H1 (cell line): Measurements from ENCODE around the gene EAPP. TPM values are rescaled to one million over a fixed set of nuclear protein-coding genes. Genes with fewer than 3 reads are reported as not detected.

Source experiments
- CTCF ChIA-PET: fragments of 300-600 bp; sonication (Branson Sonifier 250); formaldehyde crosslinking; loops from one replicate; lab custom pipeline; 2021; ENCODE audit not compliant: partially characterized antibody; lab: Charles Lee
- POLR2A ChIA-PET: fragments of 300-600 bp; sonication (Branson Sonifier 250); formaldehyde crosslinking; loops from one replicate; lab custom pipeline; 2021; ENCODE audit warnings: inconsistent platforms; ENCODE audit not compliant: partially characterized antibody; lab: Charles Lee
- DNase-seq, 2 experiments: peaks; one replicate each; pipeline versions ENCODE4 v3.0.0 to v3.0.0-alpha.2; 2010 to 2022; ENCODE audit warnings: low spot score in 2 of 2, low read depth in 1 of 2, mixed read lengths in 1 of 2
- FAIRE-seq: peaks from 2 replicates; lab custom pipeline; 2011; peaks lifted over from hg19 to GRCh38; lab: Jason Lieb, UNC
- H2AFZ ChIP-seq: 2 replicates; pipeline ENCODE4 v1.8.1; 2012; ENCODE audit warnings: low read length, inconsistent platforms
- H2AK5ac ChIP-seq: 2 replicates; pipeline ENCODE4 v1.6.1; 2013; ENCODE audit warnings: low read depth, low read length
- H2BK120ac ChIP-seq: replicated peaks from 2 replicates; pipeline ENCODE3; 2013; ENCODE audit warnings: low read depth, low read length, inconsistent platforms
- H2BK12ac ChIP-seq: 2 replicates; pipeline ENCODE4 v1.6.1; 2013; ENCODE audit warnings: low read depth, low read length
- H2BK15ac ChIP-seq: 2 replicates; pipeline ENCODE4 v1.6.1; 2013; ENCODE audit warnings: low read length
- H2BK20ac ChIP-seq: 2 replicates; pipeline ENCODE4 v1.6.1; 2013; ENCODE audit warnings: low read length
- H2BK5ac ChIP-seq: 2 replicates; pipeline ENCODE4 v1.6.1; 2013; ENCODE audit warnings: low read depth, low read length
- H3K14ac ChIP-seq: 2 replicates; pipeline ENCODE4 v1.6.1; 2013; ENCODE audit warnings: inconsistent platforms; ENCODE audit not compliant: insufficient read length
- H3K18ac ChIP-seq: 2 replicates; pipeline ENCODE4 v1.6.1; 2013; ENCODE audit warnings: low read length; ENCODE audit errors: extremely low read depth
- H3K23ac ChIP-seq: 2 replicates; pipeline ENCODE4 v1.6.1; 2013; ENCODE audit warnings: inconsistent platforms; ENCODE audit not compliant: insufficient read length
- H3K23me2 ChIP-seq: 2 replicates; pipeline ENCODE4 v1.6.1; 2013; ENCODE audit warnings: low read depth, low read length
- H3K27ac ChIP-seq: 2 replicates; pipeline ENCODE4 v1.6.1; 2011; ENCODE audit warnings: low read depth, low read length, inconsistent platforms
- H3K27me3 ChIP-seq, 4 experiments: replicated peaks in 1 of 4; 1 replicate in 1 of 4; 2 replicates in 3 of 4; pipeline versions ENCODE4 v1.6.1 to v1.8.1; 2011 to 2013; ENCODE audit warnings: low read length in 3 of 4, mild to moderate bottlenecking in 3 of 4, inconsistent platforms in 2 of 4, mixed read lengths in 2 of 4, moderate library complexity in 1 of 4; ENCODE audit not compliant: control insufficient read depth in 3 of 4, insufficient read depth in 3 of 4; ENCODE audit errors: extremely low read depth in 1 of 4
- H3K36me3 ChIP-seq, 4 experiments: 2 replicates each; pipeline versions ENCODE4 v1.6.1 to v1.8.1; 2011 to 2013; ENCODE audit warnings: mild to moderate bottlenecking in 4 of 4, low read length in 3 of 4, moderate library complexity in 2 of 4, control low read depth in 1 of 4, inconsistent platforms in 1 of 4; ENCODE audit not compliant: insufficient read depth in 4 of 4, control insufficient read depth in 2 of 4
- H3K4ac ChIP-seq: replicated peaks from 2 replicates; pipeline ENCODE3; 2013; ENCODE audit warnings: low read length, low read depth, mixed read lengths, inconsistent platforms; ENCODE audit not compliant: insufficient read length
- H3K4me1 ChIP-seq, 4 experiments: replicated peaks in 1 of 4; 1 replicate in 1 of 4; 2 replicates in 3 of 4; pipeline versions ENCODE4 v1.6.1 to v1.8.1; 2011 to 2013; ENCODE audit warnings: low read length in 3 of 4, inconsistent platforms in 2 of 4, mixed read lengths in 1 of 4; ENCODE audit not compliant: insufficient read depth in 4 of 4, control insufficient read depth in 3 of 4
- H3K4me2 ChIP-seq, 2 experiments: 2 replicates each; pipeline versions ENCODE4 v1.6.1 to v1.8.1; 2011 to 2013; ENCODE audit warnings: low read depth in 2 of 2, low read length in 2 of 2, control low read depth in 1 of 2, inconsistent platforms in 1 of 2, mild to moderate bottlenecking in 1 of 2; ENCODE audit not compliant: insufficient read depth in 1 of 2
- H3K4me3 ChIP-seq, 4 experiments: fragments of 200-600, 300-600 bp in 1 of 4; sonication (generic), shearing (Covaris generic), sonication (Bioruptor Twin) in 1 of 4; 2 replicates each; pipeline versions ENCODE4 v1.5.1 to v1.8.1; 2011 to 2016; ENCODE audit warnings: low read length in 4 of 4, low read depth in 3 of 4, control low read depth in 2 of 4, inconsistent platforms in 2 of 4, mild to moderate bottlenecking in 2 of 4, mixed read lengths in 1 of 4, moderate library complexity in 1 of 4; ENCODE audit not compliant: insufficient read depth in 2 of 4; ENCODE audit errors: extremely low read depth in 1 of 4
- H3K56ac ChIP-seq: replicated peaks from 2 replicates; pipeline ENCODE3; 2013; ENCODE audit warnings: low read depth, mild to moderate bottlenecking, mixed read lengths, low read length, inconsistent platforms; ENCODE audit not compliant: insufficient read length
- H3K79me1 ChIP-seq: 2 replicates; pipeline ENCODE4 v1.6.1; 2013; ENCODE audit warnings: low read depth, low read length, control low read depth
- H3K79me2 ChIP-seq, 2 experiments: 2 replicates each; pipeline versions ENCODE4 v1.6.1 to v1.8.1; 2012 to 2013; ENCODE audit warnings: low read length in 2 of 2, mild to moderate bottlenecking in 2 of 2, inconsistent platforms in 1 of 2; ENCODE audit not compliant: insufficient read depth in 2 of 2, control insufficient read depth in 1 of 2
- H3K9ac ChIP-seq, 4 experiments: replicated peaks in 1 of 4; 1 replicate in 1 of 4; 2 replicates in 3 of 4; pipeline versions ENCODE4 v1.6.1 to v1.8.1; 2011 to 2013; ENCODE audit warnings: low read depth in 3 of 4, low read length in 3 of 4, control low read depth in 2 of 4, mild to moderate bottlenecking in 2 of 4, moderate library complexity in 2 of 4, inconsistent platforms in 1 of 4; ENCODE audit errors: extremely low read depth in 1 of 4
- H3K9me3 ChIP-seq, 2 experiments: 2 replicates each; pipeline versions ENCODE4 v1.6.1 to v1.8.1; 2012 to 2013; ENCODE audit warnings: mild to moderate bottlenecking in 2 of 2, moderate library complexity in 2 of 2, control low read depth in 1 of 2, inconsistent platforms in 1 of 2, low read depth in 1 of 2, low read length in 1 of 2, mixed read lengths in 1 of 2; ENCODE audit not compliant: insufficient read depth in 2 of 2
- H4K20me1 ChIP-seq, 2 experiments: replicated peaks in 1 of 2; 2 replicates each; pipeline versions ENCODE3 to v1.8.1; 2011 to 2013; ENCODE audit warnings: inconsistent platforms in 2 of 2, low read length in 2 of 2, mild to moderate bottlenecking in 1 of 2; ENCODE audit not compliant: insufficient read depth in 2 of 2, control insufficient read depth in 1 of 2
- H4K5ac ChIP-seq: 2 replicates; pipeline ENCODE4 v1.6.1; 2013; ENCODE audit warnings: low read length, low read depth, mixed read lengths, inconsistent platforms; ENCODE audit not compliant: insufficient read length
- H4K8ac ChIP-seq: 2 replicates; pipeline ENCODE4 v1.8.0; 2013; ENCODE audit warnings: mild to moderate bottlenecking, moderate library complexity, low read length, inconsistent platforms; ENCODE audit not compliant: insufficient read depth; ENCODE audit errors: extremely low read depth
- H4K91ac ChIP-seq: replicated peaks from 2 replicates; pipeline ENCODE3; 2013; ENCODE audit warnings: low read length, mixed read lengths, inconsistent platforms; ENCODE audit not compliant: insufficient read length
- POU5F1 ChIP-seq: IDR thresholded peaks from 2 replicates; pipeline ENCODE4 v1.6.1; 2011; ENCODE audit warnings: low read depth, mild to moderate bottlenecking, low read length, moderate library complexity
- WGBS, 2 experiments: shearing (Covaris generic) in 1 of 2; methylation state at CpG; one replicate each; pipeline versions ENCODE4 v1.1.6 to v1.1.7; 2013 to 2015; ENCODE audit warnings: low lambda C conversion rate in 2 of 2, mixed read lengths in 2 of 2, inconsistent platforms in 1 of 2, low coverage in 1 of 2, missing lambda C conversion rate in 1 of 2; ENCODE audit not compliant: insufficient replicate concordance in 2 of 2, insufficient coverage in 1 of 2, insufficient read length in 1 of 2; ENCODE audit errors: extremely low coverage in 1 of 2, missing lambda C conversion rate in 1 of 2; 5-methylcytosine and 5-hydroxymethylcytosine counted together
- polyA plus RNA-seq, 7 experiments: library from polyadenylated mRNA; depleted of rRNA in 3 of 7; stranded (reverse) in 5 of 7; unstranded in 2 of 7; fragments of >200 nt in 5 of 7; fragments of 200-250 nt in 2 of 7; gene quantifications; 1 replicate in 5 of 7; 2 replicates in 1 of 7; 4 replicates in 1 of 7; pipeline versions ENCODE4 v1.2.1 to v1.2.3, GENCODE V29; 2011 to 2013; ENCODE audit warnings: missing spikeins in 2 of 7, mixed read lengths in 2 of 7
- total RNA-seq: library from RNA; stranded (reverse); fragmentation: NEBNext Ultra II Directional; extraction: Animal tissue kit (Norgen Biotek cat#: 25700); gene quantifications from 2 replicates; pipeline ENCODE4 v1.2.1, GENCODE V29; 2021

EAPP gene
- total and polyA plus RNA-seq, 2 of the 8 experiments (the other 6 are each of a cell fraction or from before 2014, with no cell fraction given): 18.3 to 28.7 TPM

DNA sequence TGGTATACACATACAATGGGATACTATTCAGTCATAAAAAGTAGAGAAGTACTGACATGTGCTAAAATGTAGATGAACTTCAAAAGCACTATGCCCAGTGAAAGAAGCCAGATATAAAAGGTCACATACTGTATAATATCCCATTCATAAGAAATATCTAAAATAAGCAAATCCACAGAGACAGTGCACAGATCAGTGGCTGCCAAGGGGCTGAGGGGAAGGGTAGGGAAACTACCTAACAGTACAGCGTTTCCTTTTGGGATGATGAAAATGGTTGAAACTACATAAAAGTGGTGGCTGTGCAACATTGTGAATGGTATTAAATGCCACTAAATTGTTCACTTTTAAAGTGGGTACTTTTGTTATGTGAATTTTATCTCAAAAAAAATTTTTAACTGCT is 11.9 kb downstream of the EAPP start:
- no peaks in the 10 kb centered on the region for H3K4me1 ChIP-seq
- H4K5ac ChIP-seq: no peak overlapping the region
- DNase-seq: no peak
- no peaks in the 10 kb centered on the region for H3K23me2 ChIP-seq
- POLR2A ChIA-PET: no interaction called here
- no peak overlapping the region for H3K23ac ChIP-seq
- H3K14ac ChIP-seq: no peak overlapping the region
- H3K79me2 ChIP-seq: no peaks in the 10 kb centered on the region
- no peak overlapping the region for H2BK5ac ChIP-seq
- H2BK20ac ChIP-seq: no peak overlapping the region
- WGBS, 2 experiments: 86% methylated on average over 1 of the region's 1 CpG; no CpG with 5 or more reads in 1 of the 2 experiments
- H4K20me1 ChIP-seq: no peaks in the 10 kb centered on the region
- H3K56ac ChIP-seq: no peak overlapping the region
- no peak overlapping the region for H2AFZ ChIP-seq
- H2BK120ac ChIP-seq: no peak overlapping the region
- H3K27ac ChIP-seq: no peak overlapping the region
- H3K27me3 ChIP-seq: no peaks in the 10 kb centered on the region
- H3K4ac ChIP-seq: no peak overlapping the region
- H3K4me2 ChIP-seq: no peak overlapping the region
- H4K91ac ChIP-seq: no peak overlapping the region
- no peaks in the 10 kb centered on the region for H3K9me3 ChIP-seq
- H3K18ac ChIP-seq: no peak overlapping the region
- H3K36me3 ChIP-seq: peaks cover 2 to 50% (median 32%) of the 10 kb centered on the region in 4 experiments; a peak in 6 of 8 replicates
- H2BK15ac ChIP-seq: no peak overlapping the region
- no peak overlapping the region for H4K8ac ChIP-seq
- H2AK5ac ChIP-seq: no peak overlapping the region
- no peak overlapping the region for H3K4me3 ChIP-seq
- no peaks in the 10 kb centered on the region for H3K79me1 ChIP-seq
- H3K9ac ChIP-seq: no peak overlapping the region
- no peak for FAIRE-seq
- CTCF ChIA-PET: interaction anchor here (0.6 to 1.0 kb wide), 2 partner anchors 87 to 634 kb away, joined by 3 read pairs; no protein-coding TSS in a partner anchor
- no peak overlapping the region for H2BK12ac ChIP-seq
- TF ChIP-seq POU5F1: no peak
